C4-2B (cell line): ENCODE data around the gene TRIO.

Source experiments
- CTCF ChIP-seq: fragments of 450-650 bp; conservative IDR thresholded peaks from 2 replicates; pipeline ENCODE4 v1.5.1; 2017; ENCODE audit warnings: mild to moderate bottlenecking
- ZFX ChIP-seq: fragments of 450-650 bp; IDR thresholded peaks from 2 replicates; pipeline ENCODE4 v1.6.1; 2017

GRCh38 chr5:14481349-14481748, 338.2 kb downstream of the TRIO start:
- TF ChIP-seq CTCF (no peak), ZFX (no peak)
